GM19043 (cell line): Measurements from ENCODE around the gene NEK2.
"Not testable (repeated sequence)": the region's sequence is repeated elsewhere in the genome, so short reads cannot be mapped to it uniquely, and the experiment has no call there.

Experiments
- ATAC-seq: cut with Tn5 transposase; IDR thresholded peaks from one replicate; pipeline ENCODE4 v1.9.1; 2021; ENCODE audit warnings: low read depth; ENCODE audit not compliant: unreplicated experiment

NEK2 gene

GRCh38 chr1:211695135-211695816, 19.9 kb upstream of the NEK2 start:
- ATAC-seq = peak; percentile 46

- ATAC-seq = not testable (repeated sequence)
These were observed 18.5 kb upstream of the NEK2 start for GRCh38 chr1:211693911-211694310.

- no peak for ATAC-seq
These were observed 13.0 kb upstream of the NEK2 start for GRCh38 chr1:211688421-211688820.

- ATAC-seq = no peak
These were observed 12.2 kb upstream of the NEK2 start for GRCh38 chr1:211687462-211688215.

GRCh38 chr1:211685823-211686222, 10.4 kb upstream of the NEK2 start:
- no peak for ATAC-seq

GRCh38 chr1:211684791-211685190, 9.4 kb upstream of the NEK2 start:
- no peak for ATAC-seq

GRCh38 chr1:211684331-211684730, 8.9 kb upstream of the NEK2 start:
- ATAC-seq = no peak

GRCh38 chr1:211683396-211684297, 8.2 kb upstream of the NEK2 start:
- ATAC-seq = no peak

GRCh38 chr1:211682186-211682585, 6.8 kb upstream of the NEK2 start:
- ATAC-seq = not testable (repeated sequence)

- peak; percentile 82 for ATAC-seq
These were observed 5.4 kb upstream of the NEK2 start for GRCh38 chr1:211680752-211681327.

GRCh38 chr1:211677659-211678058, 2.2 kb upstream of the NEK2 start:
- no peak for ATAC-seq

GRCh38 chr1:211676761-211677160, 1.3 kb upstream of the NEK2 start:
- no peak for ATAC-seq

- no peak for ATAC-seq
These were observed 724 bp upstream of the NEK2 start for GRCh38 chr1:211676106-211676583.

GRCh38 chr1:211667065-211667617, 8.3 kb downstream of the NEK2 start:
- no peak for ATAC-seq

GRCh38 chr1:211660718-211661222, 14.7 kb downstream of the NEK2 start:
- no peak for ATAC-seq

- no peak for ATAC-seq
These were observed 18.7 kb downstream of the NEK2 start for GRCh38 chr1:211656728-211657127.

GRCh38 chr1:211654838-211655787, 20.3 kb downstream of the NEK2 start:
- peak; percentile 83 for ATAC-seq

- no peak for ATAC-seq
These were observed 21.4 kb downstream of the NEK2 start for GRCh38 chr1:211653959-211654496.

GRCh38 chr1:211653293-211653692, 22.1 kb downstream of the NEK2 start:
- no peak for ATAC-seq
